Measurements from ENCODE around the gene SLC25A36.
A peak's percentile ranks its signal among the peaks of the same experiment; 100 is the strongest.

The SLC25A36 gene, protein sequence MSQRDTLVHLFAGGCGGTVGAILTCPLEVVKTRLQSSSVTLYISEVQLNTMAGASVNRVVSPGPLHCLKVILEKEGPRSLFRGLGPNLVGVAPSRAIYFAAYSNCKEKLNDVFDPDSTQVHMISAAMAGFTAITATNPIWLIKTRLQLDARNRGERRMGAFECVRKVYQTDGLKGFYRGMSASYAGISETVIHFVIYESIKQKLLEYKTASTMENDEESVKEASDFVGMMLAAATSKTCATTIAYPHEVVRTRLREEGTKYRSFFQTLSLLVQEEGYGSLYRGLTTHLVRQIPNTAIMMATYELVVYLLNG

GRCh38 chr3:140941434-140942220 lies at the start of gene SLC25A36:
Gene SLC25A36, plus strand, starts transcription at chr3:140941836. Its CDS starts 219 bp downstream, at chr3:140942055.
- DNase-seq (ENCODE audit: low spot score), result peak; percentile 94
- no peak for TF ChIP-seq CTCF (IDR thresholded peaks at IDR 0.05; ENCODE audit: extremely low read depth, missing control alignments)

DNA sequence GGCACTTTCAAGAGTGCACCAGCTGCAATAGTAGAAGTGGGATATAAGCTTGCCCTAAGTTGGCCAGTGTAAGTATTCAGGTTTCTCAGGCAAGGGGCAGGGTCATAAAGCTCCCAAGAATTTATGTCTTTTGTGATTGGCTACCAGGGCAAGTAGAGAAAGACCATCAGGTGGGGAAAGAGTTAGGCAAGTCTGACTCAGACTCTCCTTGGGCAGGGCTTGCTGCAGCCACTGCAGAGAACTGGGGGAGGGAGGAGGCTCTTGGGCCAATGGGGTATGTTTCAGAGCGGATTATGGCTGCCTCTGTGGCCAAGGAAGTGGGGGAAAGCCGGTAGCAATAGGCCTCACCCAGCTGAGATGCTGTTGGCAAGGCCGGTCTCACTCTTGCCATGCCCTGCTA lies 44.6 kb upstream of the SLC25A36 start:
- DNase-seq (ENCODE audit: low spot score), result no peak
- no peak for TF ChIP-seq CTCF (IDR thresholded peaks at IDR 0.05; ENCODE audit: extremely low read depth, missing control alignments)

- TF ChIP-seq CTCF (IDR thresholded peaks at IDR 0.05; ENCODE audit: extremely low read depth, missing control alignments), result peak; percentile 44
- DNase-seq (ENCODE audit: low spot score), result peak; percentile 54
These were observed 43.1 kb upstream of the SLC25A36 start for GRCh38 chr3:140898340-140899180.

GRCh38 chr3:140899363-140899762 lies 42.3 kb upstream of the SLC25A36 start:
- DNase-seq (ENCODE audit: low spot score), result no peak
- TF ChIP-seq CTCF (IDR thresholded peaks at IDR 0.05; ENCODE audit: extremely low read depth, missing control alignments), result no peak

- TF ChIP-seq CTCF (IDR thresholded peaks at IDR 0.05; ENCODE audit: extremely low read depth, missing control alignments), result no peak
- no peak for DNase-seq (ENCODE audit: low spot score)
These were observed 38.8 kb upstream of the SLC25A36 start for GRCh38 chr3:140902791-140903190.

DNA sequence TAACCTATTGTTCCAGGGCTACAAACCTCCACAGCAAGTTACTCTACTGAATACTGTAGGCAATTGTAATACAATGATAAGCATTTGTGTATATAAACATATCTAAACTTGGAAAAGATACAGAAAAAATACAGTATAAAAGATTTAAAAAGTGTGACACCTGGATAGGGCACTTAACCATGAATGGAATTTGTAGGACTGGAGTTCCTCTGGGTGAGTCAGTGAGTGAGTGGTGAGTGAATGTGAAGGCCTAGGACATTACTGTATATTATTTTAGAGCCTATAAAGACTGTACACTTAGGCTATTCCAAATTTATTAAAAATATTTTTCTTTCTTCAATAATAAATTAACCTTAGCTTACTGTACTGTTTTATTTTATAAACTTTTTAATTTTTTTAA lies 38.4 kb upstream of the SLC25A36 start:
- TF ChIP-seq CTCF (IDR thresholded peaks at IDR 0.05; ENCODE audit: extremely low read depth, missing control alignments), result no peak
- DNase-seq (ENCODE audit: low spot score), result no peak

Data from GM20000 (cell line).